ENCODE measurements around the gene TIFAB.

The TIFAB gene

GRCh38 chr5:135429301-135430134 is 22.6 kb downstream of the TIFAB start:
- no peak overlapping the region for H3K27ac ChIP-seq
- no peak for TF ChIP-seq CTCF (IDR thresholded peaks at IDR 0.05)

GRCh38 chr5:135428586-135428985 is 23.6 kb downstream of the TIFAB start:
- H3K27ac ChIP-seq: no peak overlapping the region
- no peak for TF ChIP-seq ZFX (IDR thresholded peaks at IDR 0.05; ENCODE audit: borderline replicate concordance)
- TF ChIP-seq CTCF (IDR thresholded peaks at IDR 0.05): no peak

GRCh38 chr5:135426102-135427082 is 25.8 kb downstream of the TIFAB start:
- no peak for TF ChIP-seq ZFX (IDR thresholded peaks at IDR 0.05; ENCODE audit: borderline replicate concordance)
- TF ChIP-seq CTCF (IDR thresholded peaks at IDR 0.05): peak; percentile 80
- no peak overlapping the region for H3K27ac ChIP-seq

GRCh38 chr5:135425641-135426040 is 26.5 kb downstream of the TIFAB start:
- H3K27ac ChIP-seq: no peak overlapping the region
- TF ChIP-seq ZFX (IDR thresholded peaks at IDR 0.05; ENCODE audit: borderline replicate concordance) (no peak), CTCF (IDR thresholded peaks at IDR 0.05) (no peak)

GRCh38 chr5:135423846-135424168 is 28.3 kb downstream of the TIFAB start:
- TF ChIP-seq ZFX (IDR thresholded peaks at IDR 0.05; ENCODE audit: borderline replicate concordance) (no peak), CTCF (IDR thresholded peaks at IDR 0.05) (no peak)
- H3K27ac ChIP-seq: no peak overlapping the region

GRCh38 chr5:135423146-135423845 is 28.9 kb downstream of the TIFAB start:
- H3K27ac ChIP-seq: no peak overlapping the region
- no peak for TF ChIP-seq CTCF (IDR thresholded peaks at IDR 0.05)
- no peak for TF ChIP-seq ZFX (IDR thresholded peaks at IDR 0.05; ENCODE audit: borderline replicate concordance)

Measured in 22Rv1 (cell line).